HEK293 (cell line): Measurements from ENCODE around the gene PIANP.

Experiments
- CTCF ChIP-seq: fragments of 450-650 bp; formaldehyde crosslinking; IDR thresholded peaks from 2 replicates; pipeline ENCODE4 v1.5.1; 2016; ENCODE audit warnings: missing biosample characterization, missing genetic modification characterization
- PBX3 ChIP-seq: sonication (generic); formaldehyde crosslinking; IDR thresholded peaks from 2 replicates; pipeline ENCODE4 v1.8.1; 2022; ENCODE audit warnings: mild to moderate bottlenecking, moderate library complexity, missing genetic modification reagents
- PRDM1 ChIP-seq: fragments of 450-650 bp; formaldehyde crosslinking; IDR thresholded peaks from 2 replicates; pipeline ENCODE4; 2016; ENCODE audit warnings: missing biosample characterization, missing genetic modification characterization
- SALL2 ChIP-seq: fragments of 450-650 bp; formaldehyde crosslinking; IDR thresholded peaks from 2 replicates; pipeline ENCODE4 v1.5.0; 2017; ENCODE audit warnings: missing biosample characterization, mild to moderate bottlenecking, missing genetic modification characterization, borderline replicate concordance
- TRIM28 ChIP-seq: IDR thresholded peaks from 2 replicates; pipeline ENCODE4 v1.6.1; 2011; ENCODE audit warnings: low read length, control low read depth, borderline replicate concordance
- ZBTB17 ChIP-seq: fragments of 450-650 bp; formaldehyde crosslinking; IDR thresholded peaks from 2 replicates; pipeline ENCODE4 v1.5.1; 2016; ENCODE audit warnings: missing biosample characterization, missing genetic modification characterization
- ZFP69B ChIP-seq: fragments of 450-650 bp; formaldehyde crosslinking; IDR thresholded peaks from 2 replicates; pipeline ENCODE4 v1.5.1; 2016; ENCODE audit warnings: missing biosample characterization, missing genetic modification characterization
- ZNF10 ChIP-seq: fragments of 450-650 bp; formaldehyde crosslinking; IDR thresholded peaks from 2 replicates; pipeline ENCODE4 v1.5.1; 2017; ENCODE audit warnings: missing biosample characterization, missing genetic modification characterization
- ZNF114 ChIP-seq: fragments of 450-650 bp; formaldehyde crosslinking; IDR thresholded peaks from 2 replicates; pipeline ENCODE4 v1.5.0; 2017; ENCODE audit warnings: missing biosample characterization, missing genetic modification characterization
- ZNF132 ChIP-seq: fragments of 450-650 bp; formaldehyde crosslinking; IDR thresholded peaks from 2 replicates; pipeline ENCODE4 v1.5.1; 2017; ENCODE audit warnings: missing biosample characterization, missing genetic modification characterization, borderline replicate concordance
- ZNF157 ChIP-seq: fragments of 450-650 bp; formaldehyde crosslinking; IDR thresholded peaks from 2 replicates; pipeline ENCODE4 v1.5.1; 2016; ENCODE audit warnings: missing biosample characterization, missing genetic modification characterization
- ZNF2 ChIP-seq: fragments of 450-650 bp; formaldehyde crosslinking; IDR thresholded peaks from 2 replicates; pipeline ENCODE4 v1.5.1; 2016; ENCODE audit warnings: missing biosample characterization, missing genetic modification characterization
- ZNF26 ChIP-seq: fragments of 450-650 bp; formaldehyde crosslinking; IDR thresholded peaks from 2 replicates; pipeline ENCODE4 v1.5.1; 2016; ENCODE audit warnings: missing biosample characterization, missing genetic modification characterization
- ZNF426 ChIP-seq: fragments of 450-650 bp; formaldehyde crosslinking; IDR thresholded peaks from 2 replicates; pipeline ENCODE4 v1.5.1; 2017; ENCODE audit warnings: missing biosample characterization, missing genetic modification characterization, mild to moderate bottlenecking, inconsistent platforms, moderate library complexity
- ZNF560 ChIP-seq: fragments of 450-650 bp; formaldehyde crosslinking; IDR thresholded peaks from 2 replicates; pipeline ENCODE4 v1.5.1; 2017; ENCODE audit warnings: missing biosample characterization, missing genetic modification characterization, borderline replicate concordance
- ZNF626 ChIP-seq: fragments of 450-650 bp; sonication (Bioruptor Pico); formaldehyde crosslinking; IDR thresholded peaks from 2 replicates; pipeline ENCODE4 v1.5.1; 2018; ENCODE audit warnings: missing biosample characterization, missing genetic modification characterization, inconsistent platforms
- ZNF629 ChIP-seq: fragments of 450-650 bp; formaldehyde crosslinking; IDR thresholded peaks from 2 replicates; pipeline ENCODE4 v1.5.1; 2017; ENCODE audit warnings: missing biosample characterization, missing genetic modification characterization
- ZNF639 ChIP-seq: fragments of 450-650 bp; formaldehyde crosslinking; IDR thresholded peaks from 2 replicates; pipeline ENCODE4 v1.5.1; 2016; ENCODE audit warnings: missing biosample characterization, missing genetic modification characterization
- ZSCAN16 ChIP-seq: fragments of 450-650 bp; formaldehyde crosslinking; IDR thresholded peaks from 2 replicates; pipeline ENCODE4 v1.5.1; 2016; ENCODE audit warnings: missing biosample characterization, missing genetic modification characterization
- ZSCAN18 ChIP-seq: fragments of 450-650 bp; formaldehyde crosslinking; IDR thresholded peaks from 2 replicates; pipeline ENCODE4 v1.5.1; 2016; ENCODE audit warnings: missing biosample characterization, missing genetic modification characterization
- ZSCAN4 ChIP-seq: fragments of 450-650 bp; formaldehyde crosslinking; IDR thresholded peaks from 2 replicates; pipeline ENCODE4 v1.5.1; 2017; ENCODE audit warnings: missing biosample characterization, missing genetic modification characterization

The PIANP gene

GRCh38 chr12:6735448-6736191, 35.0 kb upstream of the PIANP start (continued):
- TF ChIP-seq ZNF629 (tag by site-specific recombination): 0 out of 2 replicates have a peak, but pooled peaks have one; percentile 10
- TF ChIP-seq ZFP69B (tag by site-specific recombination): no peak
- TF ChIP-seq ZNF10 (tag by site-specific recombination): 0 out of 2 replicates have a peak, but pooled peaks have one; percentile 16
- TF ChIP-seq SALL2 (tag by site-specific recombination): no peak
- TF ChIP-seq ZSCAN4: no peak
- TF ChIP-seq ZNF626 (tag by site-specific recombination): no peak
- TF ChIP-seq ZSCAN18 (tag by site-specific recombination): no peak
- no peak for TF ChIP-seq ZNF426 (tag by site-specific recombination)
- TF ChIP-seq ZNF132 (tag by site-specific recombination): no peak
- TF ChIP-seq ZNF26 (tag by site-specific recombination): no peak
- TF ChIP-seq ZNF114 (tag by site-specific recombination): no peak
- no peak for TF ChIP-seq ZNF639 (tag by site-specific recombination)
- 0 out of 2 replicates have a peak, but pooled peaks have one; percentile 40 for TF ChIP-seq TRIM28
- TF ChIP-seq PRDM1 (tag by site-specific recombination): 0 out of 2 replicates have a peak, but pooled peaks have one; percentile 16
- peak; percentile 64; the same call in 1 of the 2 replicates for TF ChIP-seq CTCF (tag by site-specific recombination)
- no peak for TF ChIP-seq ZNF560 (tag by site-specific recombination)
- 0 out of 2 replicates have a peak, but pooled peaks have one; percentile 30 for TF ChIP-seq ZSCAN16
- TF ChIP-seq ZNF157 (tag by site-specific recombination): no peak
- TF ChIP-seq ZBTB17 (tag by site-specific recombination): peak; percentile 35; the same call in 1 of the 2 replicates
- TF ChIP-seq PBX3 (CRISPR knock-in tag): no peak
- 0 out of 2 replicates have a peak, but pooled peaks have one; percentile 29 for TF ChIP-seq ZNF2
